GM19043 (cell line): ENCODE results near the gene LRRC8C.

Experiments used
- ATAC-seq: cut with Tn5 transposase; IDR thresholded peaks from one replicate; pipeline ENCODE4 v1.9.1; 2021; ENCODE audit warnings: low read depth; ENCODE audit not compliant: unreplicated experiment

LRRC8C gene

GRCh38 chr1:89727517-89728312, 94.8 kb downstream of the LRRC8C start:
- no peak for ATAC-seq

GRCh38 chr1:89728381-89728780, 95.5 kb downstream of the LRRC8C start:
- no peak for ATAC-seq

- ATAC-seq = no peak
These were observed 99.3 kb downstream of the LRRC8C start for GRCh38 chr1:89732206-89732605.

GRCh38 chr1:89732643-89733222, 99.8 kb downstream of the LRRC8C start:
- no peak for ATAC-seq

- ATAC-seq = no peak
These were observed 100.8 kb downstream of the LRRC8C start for GRCh38 chr1:89733748-89734147.

- no peak for ATAC-seq
These were observed 101.5 kb downstream of the LRRC8C start for GRCh38 chr1:89734442-89734841.

GRCh38 chr1:89735479-89735878, 102.6 kb downstream of the LRRC8C start:
- ATAC-seq = no peak

- ATAC-seq = no peak
These were observed 104.2 kb downstream of the LRRC8C start for GRCh38 chr1:89736937-89737733.

GRCh38 chr1:89737985-89738510, 105.1 kb downstream of the LRRC8C start:
- ATAC-seq = no peak

GRCh38 chr1:89739013-89739843, 106.3 kb downstream of the LRRC8C start:
- ATAC-seq = no peak

- ATAC-seq = no peak
These were observed 106.9 kb downstream of the LRRC8C start for GRCh38 chr1:89739844-89740216.

GRCh38 chr1:89743788-89744187, 110.9 kb downstream of the LRRC8C start:
- ATAC-seq = no peak

GRCh38 chr1:89746424-89747149, 113.7 kb downstream of the LRRC8C start:
- ATAC-seq = no peak

GRCh38 chr1:89753761-89754160, 120.8 kb downstream of the LRRC8C start:
- ATAC-seq = no peak

- ATAC-seq = no peak
These were observed 121.6 kb downstream of the LRRC8C start for GRCh38 chr1:89754518-89754917.

- ATAC-seq = no peak
These were observed 122.7 kb downstream of the LRRC8C start for GRCh38 chr1:89755591-89755990.

- ATAC-seq = peak; percentile 82
These were observed 124.6 kb downstream of the LRRC8C start for GRCh38 chr1:89757532-89757931.

GRCh38 chr1:89758156-89758555, 125.2 kb downstream of the LRRC8C start:
- no peak for ATAC-seq

GRCh38 chr1:89759036-89759435, 126.1 kb downstream of the LRRC8C start:
- no peak for ATAC-seq

- no peak for ATAC-seq
These were observed 127.6 kb downstream of the LRRC8C start for GRCh38 chr1:89760496-89760895.
